ENCODE results near the gene DDX1.

- TF ChIP-seq, protein P1, sequence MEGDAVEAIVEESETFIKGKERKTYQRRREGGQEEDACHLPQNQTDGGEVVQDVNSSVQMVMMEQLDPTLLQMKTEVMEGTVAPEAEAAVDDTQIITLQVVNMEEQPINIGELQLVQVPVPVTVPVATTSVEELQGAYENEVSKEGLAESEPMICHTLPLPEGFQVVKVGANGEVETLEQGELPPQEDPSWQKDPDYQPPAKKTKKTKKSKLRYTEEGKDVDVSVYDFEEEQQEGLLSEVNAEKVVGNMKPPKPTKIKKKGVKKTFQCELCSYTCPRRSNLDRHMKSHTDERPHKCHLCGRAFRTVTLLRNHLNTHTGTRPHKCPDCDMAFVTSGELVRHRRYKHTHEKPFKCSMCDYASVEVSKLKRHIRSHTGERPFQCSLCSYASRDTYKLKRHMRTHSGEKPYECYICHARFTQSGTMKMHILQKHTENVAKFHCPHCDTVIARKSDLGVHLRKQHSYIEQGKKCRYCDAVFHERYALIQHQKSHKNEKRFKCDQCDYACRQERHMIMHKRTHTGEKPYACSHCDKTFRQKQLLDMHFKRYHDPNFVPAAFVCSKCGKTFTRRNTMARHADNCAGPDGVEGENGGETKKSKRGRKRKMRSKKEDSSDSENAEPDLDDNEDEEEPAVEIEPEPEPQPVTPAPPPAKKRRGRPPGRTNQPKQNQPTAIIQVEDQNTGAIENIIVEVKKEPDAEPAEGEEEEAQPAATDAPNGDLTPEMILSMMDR (IDR thresholded peaks at IDR 0.05) = no peak
- no peak for TF ChIP-seq POLR2A (IDR thresholded peaks at IDR 0.05)
Observed at GRCh38 chr2:15568874-15569273, 22.8 kb upstream of the DDX1 start.
